ENCODE measurements around the gene C1orf94.

C1orf94 gene

GRCh38 chr1:34176830-34177603 is at the start of gene C1orf94:
C1orf94 (plus strand) TSS chr1:34176907; CDS start chr1:34177790, 883 bp downstream.
- Histone ChIP-seq H3K27me3 (ENCODE audit: insufficient read depth, low read length, poor library complexity) (no peaks in the 10 kb centered on the region), H3K4me1 (ENCODE audit: insufficient read depth, low read length) (no peaks in the 10 kb centered on the region), H4K20me1 (ENCODE audit: insufficient read depth, low read length) (no peaks in the 10 kb centered on the region), H3K27ac (ENCODE audit: low read length) (no peak within 1 kb of the TSS), H2AFZ (ENCODE audit: low read depth, low read length) (no peak within 1 kb of the TSS), H3K4me3 (ENCODE audit: low read depth in 1 of 2, low read length in 2 of 2) (no peak within 1 kb of the TSS), H3K79me2 (ENCODE audit: insufficient read depth, low read length) (no peaks in the 10 kb centered on the region), H3K36me3 (ENCODE audit: insufficient read depth, low read length) (no peaks in the 10 kb centered on the region), H3K4me2 (ENCODE audit: insufficient read depth, low read length) (no peak within 1 kb of the TSS), H3K9me3 (ENCODE audit: insufficient read depth, low read length, severe bottlenecking) (no peaks in the 10 kb centered on the region), H3K9ac (ENCODE audit: low read depth, low read length) (no peak within 1 kb of the TSS)
- no peak for ATAC-seq (ENCODE audit: insufficient read depth, low read depth)
- DNase-seq: no peak
- TF ChIP-seq EZH2 (IDR thresholded peaks at IDR 0.05; ENCODE audit: borderline replicate concordance, low read depth, low read length, severe bottlenecking) (no peak), CTCF (IDR thresholded peaks at IDR 0.05; ENCODE audit: borderline replicate concordance, extremely low read depth, low read length, poor library complexity, severe bottlenecking) (no peak)

GRCh38 chr1:34127006-34128000 is 49.4 kb upstream of the C1orf94 start:
- Histone ChIP-seq H3K9ac (ENCODE audit: low read depth, low read length) (no peak overlapping the region), H2AFZ (ENCODE audit: low read depth, low read length) (no peak overlapping the region), H3K4me1 (ENCODE audit: insufficient read depth, low read length) (no peaks in the 10 kb centered on the region), H3K79me2 (ENCODE audit: insufficient read depth, low read length) (no peaks in the 10 kb centered on the region), H4K20me1 (ENCODE audit: insufficient read depth, low read length) (no peaks in the 10 kb centered on the region; the same call in 1 of the 2 replicates), H3K9me3 (ENCODE audit: insufficient read depth, low read length, severe bottlenecking) (no peaks in the 10 kb centered on the region), H3K27me3 (ENCODE audit: insufficient read depth, low read length, poor library complexity) (no peaks in the 10 kb centered on the region), H3K36me3 (ENCODE audit: insufficient read depth, low read length) (no peaks in the 10 kb centered on the region), H3K27ac (ENCODE audit: low read length) (no peak overlapping the region), H3K4me2 (ENCODE audit: insufficient read depth, low read length) (no peak overlapping the region), H3K4me3 (ENCODE audit: low read depth in 1 of 2, low read length in 2 of 2) (no peak overlapping the region)
- no peak for TF ChIP-seq EZH2 (IDR thresholded peaks at IDR 0.05; ENCODE audit: borderline replicate concordance, low read depth, low read length, severe bottlenecking)
- no peak for TF ChIP-seq CTCF (IDR thresholded peaks at IDR 0.05; ENCODE audit: borderline replicate concordance, extremely low read depth, low read length, poor library complexity, severe bottlenecking)
- ATAC-seq (ENCODE audit: insufficient read depth, low read depth) (no peak), DNase-seq (no peak)

GRCh38 chr1:34128186-34128889 is 48.4 kb upstream of the C1orf94 start:
- no peaks in the 10 kb centered on the region for H3K79me2 ChIP-seq (ENCODE audit: insufficient read depth, low read length)
- no peaks in the 10 kb centered on the region for H3K4me1 ChIP-seq (ENCODE audit: insufficient read depth, low read length)
- no peak overlapping the region for H3K4me3 ChIP-seq (ENCODE audit: low read depth in 1 of 2, low read length in 2 of 2)
- H3K4me2 ChIP-seq (ENCODE audit: insufficient read depth, low read length): no peak overlapping the region
- no peak overlapping the region for H3K9ac ChIP-seq (ENCODE audit: low read depth, low read length)
- TF ChIP-seq EZH2 (IDR thresholded peaks at IDR 0.05; ENCODE audit: borderline replicate concordance, low read depth, low read length, severe bottlenecking): no peak
- no peak for TF ChIP-seq CTCF (IDR thresholded peaks at IDR 0.05; ENCODE audit: borderline replicate concordance, extremely low read depth, low read length, poor library complexity, severe bottlenecking)
- H2AFZ ChIP-seq (ENCODE audit: low read depth, low read length): no peak overlapping the region
- ATAC-seq (ENCODE audit: insufficient read depth, low read depth) (no peak), DNase-seq (no peak)
- no peaks in the 10 kb centered on the region for H3K27me3 ChIP-seq (ENCODE audit: insufficient read depth, low read length, poor library complexity)
- no peak overlapping the region for H3K27ac ChIP-seq (ENCODE audit: low read length)
- no peaks in the 10 kb centered on the region; the same call in 1 of the 2 replicates for H4K20me1 ChIP-seq (ENCODE audit: insufficient read depth, low read length)
- H3K9me3 ChIP-seq (ENCODE audit: insufficient read depth, low read length, severe bottlenecking): no peaks in the 10 kb centered on the region
- no peaks in the 10 kb centered on the region for H3K36me3 ChIP-seq (ENCODE audit: insufficient read depth, low read length)
